GM21723 (cell line): Measurements from ENCODE around the gene FAM3D.

Experiments used
- ATAC-seq: cut with Tn5 transposase; IDR thresholded peaks from one replicate; pipeline ENCODE4 v1.9.1; 2021; ENCODE audit warnings: mild to moderate bottlenecking, moderate library complexity; ENCODE audit not compliant: unreplicated experiment

The FAM3D gene

DNA sequence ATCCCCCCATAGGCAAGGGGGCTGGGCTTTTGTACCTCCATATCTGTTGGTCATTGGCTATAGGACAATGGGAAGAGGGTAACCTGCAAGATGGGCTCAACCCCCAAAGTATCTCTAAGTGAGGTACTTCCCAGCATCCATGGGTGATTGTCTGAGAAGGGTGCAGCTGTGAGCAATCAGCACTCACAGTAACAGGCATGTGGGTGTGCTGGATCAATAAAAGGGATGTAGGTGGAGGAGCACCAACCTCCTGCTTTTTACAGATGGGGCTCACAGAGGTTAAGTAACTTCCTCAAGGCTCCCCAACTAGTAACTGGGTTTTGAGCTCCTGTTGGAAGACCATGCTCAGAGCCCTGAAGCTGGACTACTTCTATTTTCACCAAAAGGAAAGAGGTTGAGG, 63.0 kb downstream of the FAM3D start:
- no peak for ATAC-seq

DNA sequence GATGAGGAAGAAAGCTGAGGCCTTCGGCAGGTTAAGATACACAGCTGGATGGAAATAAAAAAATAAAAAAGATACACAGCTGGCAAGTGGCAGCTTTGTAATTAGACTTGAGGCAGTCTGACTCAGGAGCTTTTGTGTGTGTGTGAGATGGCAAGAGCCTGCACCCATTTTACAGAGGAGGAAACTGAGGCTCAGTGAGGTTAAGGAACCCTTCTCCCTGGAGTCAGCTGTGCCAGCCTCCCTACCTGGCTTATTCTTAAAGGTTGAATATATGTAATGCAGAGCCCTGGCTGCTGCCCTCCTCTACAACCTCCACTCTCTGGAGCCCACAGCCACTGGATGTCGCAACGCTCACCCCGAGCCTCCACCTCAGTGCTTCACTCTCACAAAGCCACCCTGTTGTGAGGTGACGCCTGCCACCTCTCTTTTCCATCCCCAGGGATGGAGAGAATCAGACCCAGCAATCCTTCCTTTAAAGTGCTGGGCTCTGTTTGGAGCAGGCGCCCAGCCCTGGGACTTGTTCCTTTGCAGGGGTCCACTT, 68.7 kb downstream of the FAM3D start:
- ATAC-seq, result no peak

GRCh38 chr3:58596834-58597518, 69.6 kb downstream of the FAM3D start:
- no peak for ATAC-seq

GRCh38 chr3:58594117-58594516, 72.5 kb downstream of the FAM3D start:
- no peak for ATAC-seq

- ATAC-seq, result no peak
Observed at GRCh38 chr3:58591517-58592510, 74.8 kb downstream of the FAM3D start.

DNA sequence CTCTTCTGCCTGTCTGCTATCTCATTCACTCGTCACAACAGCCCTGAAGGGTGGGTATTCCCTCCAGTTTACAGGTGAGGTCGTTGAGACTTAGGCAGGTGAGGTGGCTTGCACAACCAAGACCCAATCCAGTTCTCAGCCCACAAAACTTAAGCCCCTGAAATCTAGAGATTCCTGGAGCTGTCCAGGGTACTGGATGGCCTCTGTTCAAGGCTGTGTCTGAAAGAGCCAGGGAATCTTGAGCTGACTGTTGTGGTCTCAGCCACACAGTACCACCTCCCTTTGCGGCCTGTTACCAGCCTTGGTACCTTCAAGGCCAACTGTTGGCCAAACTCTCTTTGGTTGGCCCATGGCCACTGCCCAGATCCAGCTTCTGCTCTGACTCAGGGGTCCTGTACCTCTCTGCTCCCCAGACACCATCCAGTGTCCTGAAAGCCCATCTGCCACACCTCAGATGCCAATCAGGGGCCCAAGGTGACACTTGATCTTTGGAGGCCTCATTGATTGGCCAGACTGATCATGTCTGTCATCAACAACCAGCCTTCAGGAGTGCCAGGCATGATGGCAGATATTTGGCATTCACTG, 78.5 kb downstream of the FAM3D start:
- no peak for ATAC-seq

DNA sequence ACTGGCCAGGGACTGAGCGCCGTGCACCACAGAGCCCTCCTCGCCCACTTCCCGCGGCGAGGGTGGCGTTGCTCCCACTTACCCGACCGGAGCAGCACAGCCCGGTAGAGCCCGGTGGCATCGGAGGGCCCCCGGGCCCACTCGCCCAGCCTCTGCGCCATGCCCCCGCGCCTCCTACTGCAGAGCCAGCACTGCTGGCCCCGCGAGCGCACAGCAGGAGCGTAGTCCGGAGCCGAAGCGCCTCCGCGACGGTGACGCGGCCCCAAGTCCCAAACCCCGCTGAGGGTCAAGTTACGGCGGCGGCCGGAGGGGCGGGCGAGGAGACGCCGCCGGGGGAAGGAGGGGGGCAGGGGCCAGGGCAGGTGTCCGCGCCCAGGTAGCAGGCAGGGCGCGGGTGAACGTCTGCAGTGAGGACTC, 79.8 kb downstream of the FAM3D start:
- no peak for ATAC-seq

DNA sequence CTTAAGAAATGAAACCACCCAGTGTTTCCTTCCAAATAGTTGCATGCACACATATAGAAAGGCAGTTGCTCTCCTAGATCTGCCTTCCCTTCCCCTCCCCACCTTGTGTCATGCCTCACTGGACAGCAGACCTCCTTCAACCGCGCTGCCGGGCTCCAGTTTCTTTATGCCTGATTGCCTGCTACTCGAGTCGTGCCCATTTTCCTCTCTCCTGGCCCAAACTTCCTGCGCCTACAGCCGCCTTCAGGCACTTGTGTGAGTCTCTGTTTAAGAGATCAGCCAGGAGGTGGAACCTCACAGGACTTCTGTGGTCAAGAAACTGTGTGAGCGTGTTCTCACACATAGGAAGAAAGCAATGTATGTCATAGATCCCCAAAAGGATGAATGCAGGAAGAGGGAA, 80.6 kb downstream of the FAM3D start:
- ATAC-seq, result no peak

DNA sequence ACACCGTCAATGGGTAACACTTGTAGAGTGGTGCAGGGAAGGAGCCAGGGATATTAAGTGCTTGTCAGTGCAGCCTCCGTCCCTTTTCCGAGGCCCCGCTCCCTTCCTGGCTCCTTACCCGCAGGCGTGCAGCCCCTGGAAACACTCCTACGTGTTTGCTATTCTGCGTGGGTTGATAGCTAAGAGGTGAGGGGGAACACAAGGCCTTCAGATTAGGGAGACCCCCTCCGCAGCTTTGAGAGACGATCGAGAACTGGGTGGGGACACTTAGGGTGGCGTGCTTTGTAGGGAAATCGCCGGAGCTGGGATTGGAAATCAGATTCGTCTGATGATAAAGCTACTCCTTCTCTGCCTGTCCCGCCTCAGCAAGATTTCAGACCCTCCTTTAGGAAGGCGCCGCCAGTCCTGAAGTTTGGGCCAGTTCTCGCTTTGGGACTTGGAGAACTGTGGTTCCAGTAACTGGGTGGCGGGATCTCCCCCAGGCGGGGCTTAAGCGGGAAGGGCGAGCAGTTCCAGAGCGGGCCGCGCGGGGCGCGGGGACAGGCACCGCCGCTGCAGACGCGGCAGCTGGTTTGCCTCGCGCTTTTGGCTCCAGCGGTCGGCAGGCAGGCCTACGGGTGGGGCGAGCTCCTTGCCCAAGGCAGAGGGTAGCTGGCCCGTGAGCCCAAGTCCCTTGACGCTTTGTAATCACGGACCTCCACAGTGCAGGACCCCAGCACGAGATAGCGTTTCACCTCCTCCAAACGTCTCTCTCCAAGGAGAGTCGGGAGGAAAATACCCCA, 81.4 kb downstream of the FAM3D start:
- ATAC-seq, result peak; percentile 83

GRCh38 chr3:58584690-58585004, 81.9 kb downstream of the FAM3D start:
- peak; percentile 10 for ATAC-seq
